ENCODE measurements around the gene TMEM11. TPM values are rescaled to one million over a fixed set of nuclear protein-coding genes. Genes with fewer than 3 reads are reported as not detected.
A peak's percentile ranks its signal among the peaks of the same experiment; 100 is the strongest.

Gene TMEM11
- total and polyA plus RNA-seq, 2 donors: 19.7 to 23.3 TPM

GRCh38 chr17:21252289-21252795, 38.4 kb upstream of the TMEM11 start:
- Histone ChIP-seq H3K4me3 (ENCODE audit: low read length in 2 of 2) (peak overlapping the region; percentile 37 to 95), H3K4me1 (ENCODE audit: control insufficient read depth in 2 of 2, insufficient read depth in 2 of 2, low read length in 2 of 2) (peaks cover 13 to 16% of the 10 kb centered on the region in 2 donors), H3K27me3 (ENCODE audit: control insufficient read depth in 2 of 2, insufficient read depth in 1 of 2, low read length in 1 of 2) (peaks cover 0 to 32% of the 10 kb centered on the region in 2 donors), H3K27ac (ENCODE audit: low read depth in 1 of 2, low read length in 1 of 2) (no peak overlapping the region), H3K9me3 (ENCODE audit: control insufficient read depth in 2 of 2, insufficient read depth in 1 of 2, low read length in 1 of 2) (no peaks in the 10 kb centered on the region), H3K36me3 (ENCODE audit: control insufficient read depth in 2 of 2, insufficient read depth in 2 of 2, low read length in 1 of 2) (no peaks in the 10 kb centered on the region)
- DNase-seq (ENCODE audit: low read depth in 6 of 9, low spot score in 9 of 9): no peak
- WGBS: 42% methylated on average over 12 of the region's 12 CpGs

- no peaks in the 10 kb centered on the region for H3K9me3 ChIP-seq (ENCODE audit: control insufficient read depth in 2 of 2, insufficient read depth in 1 of 2, low read length in 1 of 2)
- no peak overlapping the region for H3K27ac ChIP-seq (ENCODE audit: low read depth in 1 of 2, low read length in 1 of 2)
- no peaks in the 10 kb centered on the region for H3K36me3 ChIP-seq (ENCODE audit: control insufficient read depth in 2 of 2, insufficient read depth in 2 of 2, low read length in 1 of 2)
- peaks cover 0 to 32% of the 10 kb centered on the region in 2 donors for H3K27me3 ChIP-seq (ENCODE audit: control insufficient read depth in 2 of 2, insufficient read depth in 1 of 2, low read length in 1 of 2)
- WGBS: 97% methylated on average over 15 of the region's 15 CpGs
- H3K4me1 ChIP-seq (ENCODE audit: control insufficient read depth in 2 of 2, insufficient read depth in 2 of 2, low read length in 2 of 2): peaks cover 13 to 16% of the 10 kb centered on the region in 2 donors
- no peak overlapping the region for H3K4me3 ChIP-seq (ENCODE audit: low read length in 2 of 2)
- DNase-seq (ENCODE audit: low read depth in 6 of 9, low spot score in 9 of 9): no peak
Observed at GRCh38 chr17:21251337-21252010, 37.5 kb upstream of the TMEM11 start.

- peaks cover 0 to 32% of the 10 kb centered on the region in 2 donors for H3K27me3 ChIP-seq (ENCODE audit: control insufficient read depth in 2 of 2, insufficient read depth in 1 of 2, low read length in 1 of 2)
- H3K36me3 ChIP-seq (ENCODE audit: control insufficient read depth in 2 of 2, insufficient read depth in 2 of 2, low read length in 1 of 2): no peaks in the 10 kb centered on the region
- no peak for DNase-seq (ENCODE audit: low read depth in 6 of 9, low spot score in 9 of 9)
- H3K9me3 ChIP-seq (ENCODE audit: control insufficient read depth in 2 of 2, insufficient read depth in 1 of 2, low read length in 1 of 2): no peaks in the 10 kb centered on the region
- H3K4me3 ChIP-seq (ENCODE audit: low read length in 2 of 2): no peak overlapping the region
- WGBS: 93% methylated on average over 4 of the region's 4 CpGs
- peaks cover 15 to 16% of the 10 kb centered on the region in 2 donors for H3K4me1 ChIP-seq (ENCODE audit: control insufficient read depth in 2 of 2, insufficient read depth in 2 of 2, low read length in 2 of 2)
- H3K27ac ChIP-seq (ENCODE audit: low read depth in 1 of 2, low read length in 1 of 2): no peak overlapping the region
Observed at GRCh38 chr17:21250854-21251253, 36.9 kb upstream of the TMEM11 start.

DNA sequence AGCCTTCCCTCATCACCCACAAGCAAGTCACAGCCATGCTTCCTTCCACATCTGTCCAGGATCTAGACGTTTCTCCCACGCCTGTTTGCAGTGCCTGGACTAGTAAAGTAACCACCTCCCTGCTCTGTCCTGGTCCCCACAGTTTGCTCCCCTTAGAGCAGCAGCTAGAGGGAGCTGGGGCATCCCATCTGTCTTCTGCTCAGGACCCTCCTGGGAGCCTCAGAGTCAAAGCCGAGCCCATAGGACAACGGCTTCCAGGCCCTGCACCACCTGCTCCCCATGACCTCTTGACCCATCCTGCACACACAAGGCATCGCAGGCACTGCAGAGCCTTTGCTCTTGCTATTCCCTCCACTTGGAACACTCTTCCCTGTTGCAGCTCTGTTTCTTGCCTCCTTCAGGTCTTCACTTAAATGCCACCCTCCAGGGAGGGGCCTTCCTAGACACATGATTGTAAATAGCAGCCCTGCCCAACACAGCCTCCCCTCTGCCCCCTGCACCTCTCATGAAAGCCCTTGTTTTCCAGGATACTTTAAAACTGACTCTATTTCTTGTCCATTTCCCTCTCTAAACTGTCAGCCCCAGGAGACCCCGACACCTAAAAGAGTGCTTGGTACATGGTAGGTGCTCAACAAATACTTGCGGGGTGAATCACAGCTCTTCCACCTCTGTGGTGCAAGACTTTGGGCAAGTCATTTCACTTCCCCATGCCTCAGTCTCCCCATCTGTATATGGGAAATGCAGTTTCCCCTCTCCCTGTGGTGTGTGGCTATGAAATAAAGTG, 36.2 kb upstream of the TMEM11 start:
- H3K9me3 ChIP-seq (ENCODE audit: control insufficient read depth in 2 of 2, insufficient read depth in 1 of 2, low read length in 1 of 2): no peaks in the 10 kb centered on the region
- no peak for DNase-seq (ENCODE audit: low read depth in 6 of 9, low spot score in 9 of 9)
- 84% methylated on average over 7 of the region's 7 CpGs for WGBS
- no peak overlapping the region for H3K4me3 ChIP-seq (ENCODE audit: low read length in 2 of 2)
- H3K4me1 ChIP-seq (ENCODE audit: control insufficient read depth in 2 of 2, insufficient read depth in 2 of 2, low read length in 2 of 2): peaks cover 23% of the 10 kb centered on the region in 2 donors
- H3K27me3 ChIP-seq (ENCODE audit: control insufficient read depth in 2 of 2, insufficient read depth in 1 of 2, low read length in 1 of 2): peaks cover 0 to 32% of the 10 kb centered on the region in 2 donors
- H3K27ac ChIP-seq (ENCODE audit: low read depth in 1 of 2, low read length in 1 of 2): no peak overlapping the region
- H3K36me3 ChIP-seq (ENCODE audit: control insufficient read depth in 2 of 2, insufficient read depth in 2 of 2, low read length in 1 of 2): no peaks in the 10 kb centered on the region

- Histone ChIP-seq H3K9me3 (ENCODE audit: control insufficient read depth in 2 of 2, insufficient read depth in 1 of 2, low read length in 1 of 2) (no peaks in the 10 kb centered on the region), H3K4me3 (ENCODE audit: low read length in 2 of 2) (no peak overlapping the region), H3K27ac (ENCODE audit: low read depth in 1 of 2, low read length in 1 of 2) (no peak overlapping the region), H3K36me3 (ENCODE audit: control insufficient read depth in 2 of 2, insufficient read depth in 2 of 2, low read length in 1 of 2) (no peaks in the 10 kb centered on the region), H3K4me1 (ENCODE audit: control insufficient read depth in 2 of 2, insufficient read depth in 2 of 2, low read length in 2 of 2) (peaks cover 23 to 24% of the 10 kb centered on the region in 2 donors), H3K27me3 (ENCODE audit: control insufficient read depth in 2 of 2, insufficient read depth in 1 of 2, low read length in 1 of 2) (peaks cover 0 to 29% of the 10 kb centered on the region in 2 donors)
- WGBS: 95% methylated on average over 12 of the region's 12 CpGs
- no peak for DNase-seq (ENCODE audit: low read depth in 6 of 9, low spot score in 9 of 9)
Observed at GRCh38 chr17:21249086-21249795, 35.3 kb upstream of the TMEM11 start.

GRCh38 chr17:21248500-21248899, 34.5 kb upstream of the TMEM11 start:
- no peak overlapping the region for H3K4me3 ChIP-seq (ENCODE audit: low read length in 2 of 2)
- no peaks in the 10 kb centered on the region for H3K9me3 ChIP-seq (ENCODE audit: control insufficient read depth in 2 of 2, insufficient read depth in 1 of 2, low read length in 1 of 2)
- H3K36me3 ChIP-seq (ENCODE audit: control insufficient read depth in 2 of 2, insufficient read depth in 2 of 2, low read length in 1 of 2): no peaks in the 10 kb centered on the region
- DNase-seq (ENCODE audit: low read depth in 6 of 9, low spot score in 9 of 9): no peak
- H3K27ac ChIP-seq (ENCODE audit: low read depth in 1 of 2, low read length in 1 of 2): no peak overlapping the region
- peaks cover 18 to 19% of the 10 kb centered on the region in 2 donors for H3K4me1 ChIP-seq (ENCODE audit: control insufficient read depth in 2 of 2, insufficient read depth in 2 of 2, low read length in 2 of 2)
- H3K27me3 ChIP-seq (ENCODE audit: control insufficient read depth in 2 of 2, insufficient read depth in 1 of 2, low read length in 1 of 2): peaks cover 0 to 23% of the 10 kb centered on the region in 2 donors
- 93% methylated on average over 4 of the region's 4 CpGs for WGBS

GRCh38 chr17:21247552-21248258, 33.7 kb upstream of the TMEM11 start:
- H3K27ac ChIP-seq (ENCODE audit: low read depth in 1 of 2, low read length in 1 of 2): no peak overlapping the region
- peaks cover 0 to 4% of the 10 kb centered on the region in 2 donors for H3K36me3 ChIP-seq (ENCODE audit: control insufficient read depth in 2 of 2, insufficient read depth in 2 of 2, low read length in 1 of 2)
- no peak overlapping the region for H3K4me3 ChIP-seq (ENCODE audit: low read length in 2 of 2)
- H3K4me1 ChIP-seq (ENCODE audit: control insufficient read depth in 2 of 2, insufficient read depth in 2 of 2, low read length in 2 of 2): peaks cover 16 to 18% of the 10 kb centered on the region in 2 donors
- no peaks in the 10 kb centered on the region for H3K9me3 ChIP-seq (ENCODE audit: control insufficient read depth in 2 of 2, insufficient read depth in 1 of 2, low read length in 1 of 2)
- no peak for DNase-seq (ENCODE audit: low read depth in 6 of 9, low spot score in 9 of 9)
- H3K27me3 ChIP-seq (ENCODE audit: control insufficient read depth in 2 of 2, insufficient read depth in 1 of 2, low read length in 1 of 2): peaks cover 0 to 21% of the 10 kb centered on the region in 2 donors
- 95% methylated on average over 12 of the region's 12 CpGs for WGBS

DNA sequence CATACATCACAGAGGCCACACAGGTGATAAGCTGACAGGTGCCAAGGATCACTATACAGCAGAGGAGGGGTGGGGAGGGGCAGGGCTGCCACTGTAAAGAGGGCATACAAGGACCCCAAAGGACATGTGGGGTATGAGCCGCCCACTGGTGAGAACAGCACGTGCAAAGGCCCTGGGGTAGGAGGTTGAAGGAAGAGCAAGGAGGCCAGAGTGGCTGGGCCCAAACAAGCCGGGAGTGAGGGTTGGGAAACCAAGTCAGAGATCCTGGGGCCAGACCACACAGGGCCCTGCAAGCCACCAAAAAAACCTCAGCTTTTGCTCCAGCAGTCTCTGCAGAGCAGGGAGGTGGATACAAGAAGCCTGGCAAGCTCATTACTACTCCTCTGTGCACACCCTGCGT, 32.7 kb upstream of the TMEM11 start:
- no peaks in the 10 kb centered on the region for H3K9me3 ChIP-seq (ENCODE audit: control insufficient read depth in 2 of 2, insufficient read depth in 1 of 2, low read length in 1 of 2)

More for the DNA sequence above, 32.7 kb upstream of the TMEM11 start:
- H3K27me3 ChIP-seq (ENCODE audit: control insufficient read depth in 2 of 2, insufficient read depth in 1 of 2, low read length in 1 of 2): peaks cover 0 to 10% of the 10 kb centered on the region in 2 donors
- WGBS: over 99% methylated on average over 4 of the region's 4 CpGs
- DNase-seq (ENCODE audit: low read depth in 6 of 9, low spot score in 9 of 9): no peak
- H3K36me3 ChIP-seq (ENCODE audit: control insufficient read depth in 2 of 2, insufficient read depth in 2 of 2, low read length in 1 of 2): peaks cover 0 to 4% of the 10 kb centered on the region in 2 donors
- H3K27ac ChIP-seq (ENCODE audit: low read depth in 1 of 2, low read length in 1 of 2): no peak overlapping the region
- peaks cover 10 to 11% of the 10 kb centered on the region in 2 donors for H3K4me1 ChIP-seq (ENCODE audit: control insufficient read depth in 2 of 2, insufficient read depth in 2 of 2, low read length in 2 of 2)
- no peak overlapping the region for H3K4me3 ChIP-seq (ENCODE audit: low read length in 2 of 2)

All from thymus (tissue), 11 donors.